Progenitor cell of endocrine pancreas (in vitro differentiated cells): ENCODE data around the gene CES2. TPM values are rescaled to one million over a fixed set of nuclear protein-coding genes. Genes with fewer than 3 reads are reported as not detected.

Experiments
- DNase-seq: peaks from one replicate; pipeline ENCODE4 v3.0.0; 2021; ENCODE audit warnings: low spot score; ENCODE audit not compliant: unreplicated experiment
- H3K27ac Mint-ChIP-seq: 2 replicates; pipeline ENCODE4 v1.8.0; 2021; ENCODE audit warnings: mild to moderate bottlenecking, moderate library complexity, mixed read lengths
- H3K27me3 Mint-ChIP-seq: 2 replicates; pipeline ENCODE4 v1.8.0; 2021; ENCODE audit warnings: mixed read lengths
- H3K36me3 Mint-ChIP-seq: 2 replicates; pipeline ENCODE4 v1.8.0; 2022; ENCODE audit warnings: mixed read lengths; ENCODE audit not compliant: insufficient read depth
- H3K4me1 Mint-ChIP-seq: 2 replicates; pipeline ENCODE4 v1.8.0; 2021; ENCODE audit warnings: low read depth, mixed read lengths
- H3K4me3 Mint-ChIP-seq: 2 replicates; pipeline ENCODE4 v1.8.0; 2021; ENCODE audit warnings: low read depth, mild to moderate bottlenecking, moderate library complexity, mixed read lengths
- H3K9me3 Mint-ChIP-seq: 2 replicates; pipeline ENCODE4 v1.8.0; 2021; ENCODE audit warnings: low read depth, mixed read lengths
- CTCF ChIP-seq: fragments of 200-600 bp; sonication (generic); IDR thresholded peaks from one replicate; pipeline ENCODE4 v1.5.0; 2021; ENCODE audit warnings: antibody characterized with exemption, mild to moderate bottlenecking; ENCODE audit not compliant: unreplicated experiment
- long read RNA-seq: library from polyadenylated mRNA; unstranded; transcript quantifications from one replicate; pipeline ENCODE4 v2.0.0, GENCODE V29; 2020
- total RNA-seq: library from RNA; stranded (reverse); gene quantifications from 2 replicates; pipeline ENCODE4 v1.2.1, GENCODE V29; 2021

CES2 gene, protein sequence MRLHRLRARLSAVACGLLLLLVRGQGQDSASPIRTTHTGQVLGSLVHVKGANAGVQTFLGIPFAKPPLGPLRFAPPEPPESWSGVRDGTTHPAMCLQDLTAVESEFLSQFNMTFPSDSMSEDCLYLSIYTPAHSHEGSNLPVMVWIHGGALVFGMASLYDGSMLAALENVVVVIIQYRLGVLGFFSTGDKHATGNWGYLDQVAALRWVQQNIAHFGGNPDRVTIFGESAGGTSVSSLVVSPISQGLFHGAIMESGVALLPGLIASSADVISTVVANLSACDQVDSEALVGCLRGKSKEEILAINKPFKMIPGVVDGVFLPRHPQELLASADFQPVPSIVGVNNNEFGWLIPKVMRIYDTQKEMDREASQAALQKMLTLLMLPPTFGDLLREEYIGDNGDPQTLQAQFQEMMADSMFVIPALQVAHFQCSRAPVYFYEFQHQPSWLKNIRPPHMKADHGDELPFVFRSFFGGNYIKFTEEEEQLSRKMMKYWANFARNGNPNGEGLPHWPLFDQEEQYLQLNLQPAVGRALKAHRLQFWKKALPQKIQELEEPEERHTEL
- total RNA-seq, result 39.2 and 43.9 TPM in 2 replicates
- long read RNA-seq, transcript CES2-202 (12 exons, 3,868 nt), result minor isoform, 6 of 86 reads
- long read RNA-seq, transcript CES2-201 (12 exons, 3,927 nt), result major isoform, 52 of 86 reads
- long read RNA-seq, transcript CES2-211 (12 exons, 3,391 nt), result minor isoform, 11 of 86 reads
- long read RNA-seq, partial matches to known transcripts, result 2 of 86 reads
- long read RNA-seq, other reads (novel, unspliced or antisense), result 15 of 86 reads

GRCh38 chr16:66935314-66936011 is at the start of gene CES2:
CES2 (plus strand) TSS chr16:66935516; CDS start chr16:66935636, 120 bp downstream.
- Mint-ChIP-seq H3K4me3 (peak within 1 kb of the TSS; percentile 94), H3K36me3 (no peaks in the 10 kb centered on the region), H3K4me1 (peaks cover 22% of the 10 kb centered on the region), H3K27me3 (no peaks in the 10 kb centered on the region), H3K27ac (peak within 1 kb of the TSS; percentile 96), H3K9me3 (no peaks in the 10 kb centered on the region)
- no peak for TF ChIP-seq CTCF
- no peak for DNase-seq

GRCh38 chr16:66886321-66886720 is 49.0 kb upstream of the CES2 start:
- Mint-ChIP-seq H3K4me1 (peaks cover 1% of the 10 kb centered on the region), H3K36me3 (peaks cover 6% of the 10 kb centered on the region), H3K9me3 (no peaks in the 10 kb centered on the region), H3K27ac (no peak overlapping the region), H3K4me3 (no peak overlapping the region), H3K27me3 (no peaks in the 10 kb centered on the region)
- no peak for TF ChIP-seq CTCF
- no peak for DNase-seq

DNA sequence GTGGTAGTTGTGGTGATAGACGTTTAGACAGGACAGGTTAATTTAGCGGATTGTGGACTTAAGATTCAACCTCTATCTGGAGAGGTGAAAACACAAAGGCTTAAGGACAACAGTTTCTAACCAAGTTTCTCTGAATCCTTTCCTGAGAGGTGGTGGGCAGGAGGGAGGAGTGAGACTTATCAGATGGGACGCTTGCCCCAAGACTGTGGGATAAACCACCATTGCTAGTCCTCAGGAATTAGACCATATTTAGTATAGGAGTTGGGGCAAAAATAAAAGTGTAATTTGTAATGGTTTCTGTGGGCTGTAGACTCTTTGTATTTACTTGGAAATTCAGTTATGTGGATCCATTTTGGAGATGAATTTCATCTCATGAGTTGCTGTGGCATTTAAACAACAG is 48.4 kb upstream of the CES2 start:
- Mint-ChIP-seq H3K4me3 (no peak overlapping the region), H3K36me3 (peaks cover 6% of the 10 kb centered on the region)
- no peak for TF ChIP-seq CTCF

GRCh38 chr16:66888647-66889615 is 46.4 kb upstream of the CES2 start:
- no peak for TF ChIP-seq CTCF
- no peak for DNase-seq
- no peak overlapping the region for H3K4me3 Mint-ChIP-seq
- H3K9me3 Mint-ChIP-seq, result no peaks in the 10 kb centered on the region
- no peaks in the 10 kb centered on the region for H3K27me3 Mint-ChIP-seq
- H3K36me3 Mint-ChIP-seq, result peaks cover 6% of the 10 kb centered on the region
- no peaks in the 10 kb centered on the region for H3K4me1 Mint-ChIP-seq
- no peak overlapping the region for H3K27ac Mint-ChIP-seq

More for the DNA sequence above, 48.4 kb upstream of the CES2 start:
- peaks cover under 1% of the 10 kb centered on the region for H3K4me1 Mint-ChIP-seq
- H3K27ac Mint-ChIP-seq, result no peak overlapping the region
- no peaks in the 10 kb centered on the region for H3K27me3 Mint-ChIP-seq
- DNase-seq, result no peak
- H3K9me3 Mint-ChIP-seq, result no peaks in the 10 kb centered on the region
